Heart right ventricle (tissue), 16 donors: ENCODE results near the gene BCOR. TPM values are rescaled to one million over a fixed set of nuclear protein-coding genes. Genes with fewer than 3 reads are reported as not detected.

Experiments
- ATAC-seq, 8 donors: fragments of 200-7000 bp; cut with Tn5 transposase; one replicate each; pipeline ENCODE4 v1.9.1; 2020; ENCODE audit warnings: mild to moderate bottlenecking in 8 of 8, moderate library complexity in 8 of 8, moderate number of reproducible peaks in 1 of 8
- DNase-seq, 2 donors: peaks; one replicate each; pipeline ENCODE4 v3.0.0-alpha.2; 2020
- H3K27ac ChIP-seq, 10 donors: fragments of 200-600 bp; sonication (generic) in 2 of 10; one replicate each; pipeline versions ENCODE4 v1.5.0 to v1.8.0; 2020 to 2022; ENCODE audit warnings: mild to moderate bottlenecking in 3 of 10
- H3K27me3 ChIP-seq, 7 donors: fragments of 200-600 bp; one replicate each; pipeline ENCODE4 v1.8.0; 2021 to 2022; ENCODE audit warnings: mild to moderate bottlenecking in 2 of 7
- H3K36me3 ChIP-seq, 9 donors: fragments of 200-600 bp; sonication (generic) in 1 of 9; one replicate each; pipeline versions ENCODE4 v1.5.0 to v1.8.0; 2020 to 2022; ENCODE audit warnings: mild to moderate bottlenecking in 2 of 9
- H3K4me1 ChIP-seq, 9 donors: fragments of 200-600 bp; sonication (generic) in 1 of 9; one replicate each; pipeline versions ENCODE4 v1.5.0 to v1.8.0; 2020 to 2022; ENCODE audit warnings: mild to moderate bottlenecking in 4 of 9
- H3K4me3 ChIP-seq, 10 donors: fragments of 200-600 bp; sonication (generic) in 2 of 10; one replicate each; pipeline versions ENCODE4 v1.5.0 to v1.8.0; 2020 to 2022; ENCODE audit warnings: mild to moderate bottlenecking in 7 of 10, moderate library complexity in 2 of 10
- H3K9me3 ChIP-seq, 11 donors: fragments of 200-600 bp in 10 of 11; sonication (generic) in 2 of 11; one replicate each; pipeline versions ENCODE4 v1.5.0 to v1.8.0; 2013 to 2022; ENCODE audit warnings: mild to moderate bottlenecking in 2 of 11, control low read depth in 1 of 11, moderate library complexity in 1 of 11
- WGBS, 2 donors: extraction: QIAGEN DNeasy Blood & Tissue Kit; methylation state at CpG; one replicate each; pipeline ENCODE4 v1.1.7; 2013; ENCODE audit warnings: inconsistent platforms in 1 of 2; 5-methylcytosine and 5-hydroxymethylcytosine counted together
- intact Hi-C, 10 donors: fragments of 100-400 bp; cut with DNase I; formaldehyde crosslinking; loops; one replicate each; pipeline versions ENCODE4 v1.11.1 to v1.14.2; 2022
- polyA plus RNA-seq, 2 donors: library from polyadenylated mRNA; stranded (reverse); fragments of 200-250 nt; gene quantifications; one replicate each; pipeline ENCODE4 v1.2.3, GENCODE V29; 2013
- total RNA-seq, 10 donors: library from RNA; stranded (reverse); fragmentation: NEBNext Ultra II Directional in 3 of 10; extraction: Animal tissue kit (Norgen Biotek cat#: 25700) in 3 of 10; gene quantifications; one replicate each; pipeline versions ENCODE4 v1.2.1 to v1.2.4, GENCODE V29; 2021 to 2023
- TF ChIP-seq, protein P1 (sequence below), 9 donors: fragments of 200-600 bp; sonication (generic) in 2 of 9; IDR thresholded peaks; one replicate each; pipeline versions ENCODE4 v1.5.0 to v1.8.0; 2021 to 2022; ENCODE audit warnings: antibody characterized with exemption in 9 of 9, mild to moderate bottlenecking in 5 of 9, moderate library complexity in 1 of 9
- donor health status: Arrhythmogenic right ventricular cardiomyopathy.
- donor health status: ischemic (EF 13 %, LVEDD 7.1; RV severe dilation, severe dysfunction).
- donor health status: healthy with polysubstance abuse.
- donor health status: DM: no; HTN: yes; CAD: no.
- donor health status: DM: no; HTN: no; CAD: no.
- donor health status: ischemic (EF 25% LVEDD 6.9; RV normal size, moderate dysfunction).
- donor health status: ischemic (EF 25% LVEDD 5.7; RV mildly dilated, moderate dysfunction).
- donor health status: healthy.
- donor health status: DM: yes; HTN: yes; CAD: no.
- donor health status: Ischemic cardiomyopathy.
- donor health status: ischemic (EF 35%, LVEDD 5.7; RV mildly dilated, moderate dysfunction).
- donor health status: nonischemic (EF 11% LVEDD 7.7; RV severe dilation, severe dysfunction).
- donor health status: DM: yes; HTN: yes; CAD: no.
- donor health status: PGD.
- donor health status: ischemic (EF 29% LVEDD 5.4; RV normal size, mild dysfunction).
- donor health status: nonischemic (EF 23%, LVEDD 6.1; RV moderate dilation, normal function).

The BCOR gene
- total and polyA plus RNA-seq, 12 donors = 9.1 to 27.2 (median 19.2) TPM

DNA sequence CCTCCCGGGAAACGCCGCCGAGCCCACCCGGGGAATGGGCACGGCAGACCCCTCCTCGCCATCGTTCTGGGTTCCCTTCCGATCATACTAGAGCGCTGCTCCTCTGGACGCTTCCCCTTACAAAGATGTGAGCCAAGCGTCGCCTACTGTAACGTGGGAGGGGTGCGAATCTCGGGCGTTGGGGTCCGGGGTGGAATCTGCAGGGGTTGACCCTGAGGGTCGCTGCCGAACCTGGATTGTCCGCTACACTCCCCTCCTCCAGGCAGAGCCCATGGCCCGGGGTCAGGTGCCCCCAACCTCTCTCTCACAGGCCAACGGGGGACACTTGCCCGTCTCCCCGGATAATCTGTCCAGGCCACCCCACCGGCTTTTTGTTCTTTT lies 13.8 kb downstream of the BCOR start:
- Histone ChIP-seq H3K4me3 (peak overlapping the region in 9 of 10 donors; percentile 23 to 56 (median 42)), H3K36me3 (no peaks in the 10 kb centered on the region), H3K27ac (no peak overlapping the region), H3K9me3 (no peaks in the 10 kb centered on the region), H3K27me3 (peaks cover 0 to 87% (median 0%) of the 10 kb centered on the region in 7 donors), H3K4me1 (peaks cover 0 to 75% (median 35%) of the 10 kb centered on the region in 9 donors)
- ATAC-seq (no peak), DNase-seq (no peak)
- WGBS, 2 donors = 23 to 29% methylated on average over 20 to 26 of the region's 26 CpGs
- TF ChIP-seq, protein P1, sequence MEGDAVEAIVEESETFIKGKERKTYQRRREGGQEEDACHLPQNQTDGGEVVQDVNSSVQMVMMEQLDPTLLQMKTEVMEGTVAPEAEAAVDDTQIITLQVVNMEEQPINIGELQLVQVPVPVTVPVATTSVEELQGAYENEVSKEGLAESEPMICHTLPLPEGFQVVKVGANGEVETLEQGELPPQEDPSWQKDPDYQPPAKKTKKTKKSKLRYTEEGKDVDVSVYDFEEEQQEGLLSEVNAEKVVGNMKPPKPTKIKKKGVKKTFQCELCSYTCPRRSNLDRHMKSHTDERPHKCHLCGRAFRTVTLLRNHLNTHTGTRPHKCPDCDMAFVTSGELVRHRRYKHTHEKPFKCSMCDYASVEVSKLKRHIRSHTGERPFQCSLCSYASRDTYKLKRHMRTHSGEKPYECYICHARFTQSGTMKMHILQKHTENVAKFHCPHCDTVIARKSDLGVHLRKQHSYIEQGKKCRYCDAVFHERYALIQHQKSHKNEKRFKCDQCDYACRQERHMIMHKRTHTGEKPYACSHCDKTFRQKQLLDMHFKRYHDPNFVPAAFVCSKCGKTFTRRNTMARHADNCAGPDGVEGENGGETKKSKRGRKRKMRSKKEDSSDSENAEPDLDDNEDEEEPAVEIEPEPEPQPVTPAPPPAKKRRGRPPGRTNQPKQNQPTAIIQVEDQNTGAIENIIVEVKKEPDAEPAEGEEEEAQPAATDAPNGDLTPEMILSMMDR (IDR thresholded peaks at IDR 0.05) = no peak
- intact Hi-C loops = no loop called here

DNA sequence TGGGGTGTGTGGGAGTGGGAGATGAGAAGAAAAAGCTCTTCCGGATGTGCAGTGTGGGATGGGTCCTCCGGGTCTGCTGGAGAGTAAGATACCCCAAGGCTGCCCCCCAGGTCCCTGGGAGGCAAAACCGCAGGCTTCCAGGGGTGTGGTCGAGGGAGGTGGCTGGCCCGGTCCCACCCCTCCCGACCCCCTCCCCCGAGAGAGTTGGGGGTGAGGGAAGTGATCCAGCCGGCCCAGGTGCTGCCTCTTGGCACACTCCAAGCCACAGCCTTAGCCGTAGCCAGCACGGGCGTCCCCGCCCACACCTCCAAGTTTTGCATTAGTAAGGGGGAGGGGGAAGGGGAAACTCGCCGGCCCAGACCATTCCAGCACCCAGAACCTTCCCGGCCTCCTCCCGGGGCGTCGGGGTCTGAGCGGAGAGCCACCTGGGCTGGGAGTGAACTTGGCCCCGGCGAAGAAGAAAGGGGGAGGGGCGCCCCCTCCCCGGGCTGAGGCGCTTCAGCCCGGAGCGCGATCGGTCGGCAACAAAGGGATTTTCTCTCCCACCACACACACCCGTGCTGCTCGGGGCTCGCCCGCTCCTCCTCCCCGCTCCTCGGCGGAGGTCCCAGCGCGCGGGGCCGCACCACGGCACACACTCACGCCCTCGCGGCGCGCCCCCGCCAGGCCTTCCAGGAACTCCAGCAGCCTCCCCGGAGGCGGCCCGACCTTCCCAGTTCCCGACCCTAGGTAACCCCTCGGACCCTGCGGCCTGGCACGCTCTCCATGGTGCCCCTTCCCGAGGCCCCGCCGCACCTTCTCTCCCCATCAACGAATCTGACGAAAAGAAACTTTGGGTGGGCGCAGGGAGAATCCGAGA lies 14.4 kb downstream of the BCOR start:
- intact Hi-C loops = no loop called here
- ATAC-seq = peak; percentile 20 to 59 (median 50)
- peak in 1 of 2 donors; percentile 35 for DNase-seq
- H3K4me1 ChIP-seq = peaks cover 0 to 69% (median 35%) of the 10 kb centered on the region in 9 donors
- peaks cover 0 to 80% (median 0%) of the 10 kb centered on the region in 7 donors for H3K27me3 ChIP-seq
- peak overlapping the region in 1 of 10 donors; percentile 16 for H3K27ac ChIP-seq
- TF ChIP-seq, protein P1 (IDR thresholded peaks at IDR 0.05) = no peak
- H3K36me3 ChIP-seq = no peaks in the 10 kb centered on the region
- peak overlapping the region; percentile 23 to 56 (median 42) for H3K4me3 ChIP-seq
- H3K9me3 ChIP-seq = no peaks in the 10 kb centered on the region
- 2 to 4% methylated on average over 32 to 59 of the region's 61 CpGs for WGBS, 2 donors

DNA sequence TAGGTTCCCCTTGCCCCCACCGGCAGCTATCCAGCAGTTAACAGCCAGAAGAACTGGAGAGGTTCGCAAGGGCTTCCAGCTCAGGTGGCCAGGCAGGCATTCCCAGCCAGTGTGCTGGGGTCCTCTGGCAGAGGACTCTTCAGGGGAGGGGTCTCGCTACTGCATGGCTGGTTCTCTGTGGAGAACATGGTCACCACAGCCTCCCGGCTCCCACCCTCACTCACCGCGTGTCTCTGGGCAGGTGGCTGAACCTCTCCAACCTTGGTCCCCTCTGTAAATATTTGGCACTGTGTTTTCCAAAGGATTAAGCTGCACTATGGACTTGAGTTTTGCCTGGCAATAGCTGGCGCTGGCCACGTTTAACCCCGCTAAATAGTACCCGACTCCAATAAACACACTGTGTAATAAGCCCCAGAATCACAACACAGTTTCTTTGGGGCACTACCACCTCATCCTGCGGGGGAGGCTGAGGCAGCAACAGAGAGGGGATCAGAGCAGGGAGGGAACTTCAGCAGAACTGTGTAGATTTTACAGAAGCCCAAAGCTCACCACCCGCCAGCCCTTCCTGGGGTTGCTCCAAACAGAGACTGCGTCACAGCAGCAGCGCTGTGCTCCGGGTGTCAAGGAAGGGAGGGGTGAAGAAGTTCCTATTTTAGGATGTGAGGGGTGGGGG lies 15.2 kb downstream of the BCOR start:
- TF ChIP-seq, protein P1 (IDR thresholded peaks at IDR 0.05) = no peak
- Histone ChIP-seq H3K4me3 (peak overlapping the region in 3 of 10 donors; percentile 42 to 56 (median 50)), H3K36me3 (peaks cover 0 to 4% (median 0%) of the 10 kb centered on the region in 9 donors), H3K9me3 (no peaks in the 10 kb centered on the region), H3K27ac (no peak overlapping the region), H3K4me1 (peaks cover 0 to 65% (median 35%) of the 10 kb centered on the region in 9 donors), H3K27me3 (peaks cover 0 to 73% (median 0%) of the 10 kb centered on the region in 7 donors)
- ATAC-seq = peak in 7 of 8 donors; percentile 32 to 70 (median 39)
- WGBS, 2 donors = 62 to 63% methylated on average over 13 to 15 of the region's 15 CpGs
- intact Hi-C loops = no loop called here
- DNase-seq = peak in 1 of 2 donors; percentile 38

DNA sequence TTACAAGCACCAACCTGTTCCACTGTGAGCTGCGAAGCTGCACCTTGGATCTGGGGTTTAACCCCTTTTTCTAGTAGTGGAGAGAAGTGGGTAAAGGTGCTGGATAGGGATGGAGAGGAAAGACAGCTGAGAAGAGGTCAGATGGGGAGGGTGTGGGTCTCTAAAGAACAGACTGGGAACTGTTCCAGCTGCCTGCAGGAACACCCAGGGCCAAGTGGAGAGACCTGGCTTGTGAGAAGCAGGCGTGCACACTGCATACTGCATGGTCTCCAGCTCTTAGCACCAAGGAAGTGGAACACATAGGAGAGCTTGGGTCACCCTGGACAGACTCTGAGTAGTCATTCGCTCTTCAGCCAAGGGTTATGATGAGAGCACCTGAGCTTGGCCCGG lies 16.1 kb downstream of the BCOR start:
- DNase-seq = no peak
- 53 to 76% methylated on average over 4 of the region's 4 CpGs for WGBS, 2 donors
- H3K4me1 ChIP-seq = peaks cover 0 to 71% (median 41%) of the 10 kb centered on the region in 9 donors
- no peak overlapping the region for H3K27ac ChIP-seq
- H3K4me3 ChIP-seq = no peak overlapping the region
- H3K27me3 ChIP-seq = peaks cover 0 to 64% (median 0%) of the 10 kb centered on the region in 7 donors
- peaks cover 0 to 7% (median 0%) of the 10 kb centered on the region in 9 donors for H3K36me3 ChIP-seq
- no peaks in the 10 kb centered on the region for H3K9me3 ChIP-seq
- TF ChIP-seq, protein P1 (IDR thresholded peaks at IDR 0.05) = no peak
- peak in 2 of 8 donors; percentile 36 to 37 for ATAC-seq
- intact Hi-C loops = no loop called here
